ENCODE measurements around the gene WDR91.

Gene WDR91

DNA sequence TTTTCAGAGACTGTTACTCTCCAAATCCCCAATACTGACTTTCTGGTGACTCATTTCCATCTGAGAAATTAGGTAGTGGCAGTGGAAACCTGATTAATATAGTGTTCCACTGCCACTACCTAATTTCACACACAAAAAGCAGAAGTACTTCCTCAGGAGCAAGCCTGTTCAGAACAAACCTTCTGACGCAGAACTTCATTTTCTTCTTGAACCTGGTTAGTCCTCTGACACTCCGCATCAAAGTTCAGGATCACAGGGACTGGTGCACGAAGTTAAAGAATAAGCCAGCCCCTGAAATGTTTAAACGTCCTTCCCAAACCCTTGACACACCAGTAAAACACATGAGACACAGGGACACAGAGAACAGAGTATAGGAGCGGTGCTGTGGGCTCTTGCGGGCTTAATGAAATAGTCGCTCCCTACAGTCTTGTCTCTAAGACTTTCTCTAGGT, 4.4 kb downstream of the WDR91 start:
- TF ChIP-seq CEBPB (IDR thresholded peaks at IDR 0.05) (no peak), NFIC (IDR thresholded peaks at IDR 0.05) (no peak), TEAD4 (IDR thresholded peaks at IDR 0.05) (no peak), FOXM1 (IDR thresholded peaks at IDR 0.05; ENCODE audit: borderline replicate concordance, low read depth) (no peak), EP300 (IDR thresholded peaks at IDR 0.05; ENCODE audit: borderline replicate concordance) (no peak), TCF12 (IDR thresholded peaks at IDR 0.05; ENCODE audit: low read depth) (no peak), TAF1 (IDR thresholded peaks at IDR 0.05; ENCODE audit: low read depth) (no peak), EGR1 (IDR thresholded peaks at IDR 0.05) (no peak)
- TF ChIP-seq, protein P1, sequence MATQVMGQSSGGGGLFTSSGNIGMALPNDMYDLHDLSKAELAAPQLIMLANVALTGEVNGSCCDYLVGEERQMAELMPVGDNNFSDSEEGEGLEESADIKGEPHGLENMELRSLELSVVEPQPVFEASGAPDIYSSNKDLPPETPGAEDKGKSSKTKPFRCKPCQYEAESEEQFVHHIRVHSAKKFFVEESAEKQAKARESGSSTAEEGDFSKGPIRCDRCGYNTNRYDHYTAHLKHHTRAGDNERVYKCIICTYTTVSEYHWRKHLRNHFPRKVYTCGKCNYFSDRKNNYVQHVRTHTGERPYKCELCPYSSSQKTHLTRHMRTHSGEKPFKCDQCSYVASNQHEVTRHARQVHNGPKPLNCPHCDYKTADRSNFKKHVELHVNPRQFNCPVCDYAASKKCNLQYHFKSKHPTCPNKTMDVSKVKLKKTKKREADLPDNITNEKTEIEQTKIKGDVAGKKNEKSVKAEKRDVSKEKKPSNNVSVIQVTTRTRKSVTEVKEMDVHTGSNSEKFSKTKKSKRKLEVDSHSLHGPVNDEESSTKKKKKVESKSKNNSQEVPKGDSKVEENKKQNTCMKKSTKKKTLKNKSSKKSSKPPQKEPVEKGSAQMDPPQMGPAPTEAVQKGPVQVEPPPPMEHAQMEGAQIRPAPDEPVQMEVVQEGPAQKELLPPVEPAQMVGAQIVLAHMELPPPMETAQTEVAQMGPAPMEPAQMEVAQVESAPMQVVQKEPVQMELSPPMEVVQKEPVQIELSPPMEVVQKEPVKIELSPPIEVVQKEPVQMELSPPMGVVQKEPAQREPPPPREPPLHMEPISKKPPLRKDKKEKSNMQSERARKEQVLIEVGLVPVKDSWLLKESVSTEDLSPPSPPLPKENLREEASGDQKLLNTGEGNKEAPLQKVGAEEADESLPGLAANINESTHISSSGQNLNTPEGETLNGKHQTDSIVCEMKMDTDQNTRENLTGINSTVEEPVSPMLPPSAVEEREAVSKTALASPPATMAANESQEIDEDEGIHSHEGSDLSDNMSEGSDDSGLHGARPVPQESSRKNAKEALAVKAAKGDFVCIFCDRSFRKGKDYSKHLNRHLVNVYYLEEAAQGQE (IDR thresholded peaks at IDR 0.05; ENCODE audit: low read depth), result no peak
- TF ChIP-seq, protein P2, sequence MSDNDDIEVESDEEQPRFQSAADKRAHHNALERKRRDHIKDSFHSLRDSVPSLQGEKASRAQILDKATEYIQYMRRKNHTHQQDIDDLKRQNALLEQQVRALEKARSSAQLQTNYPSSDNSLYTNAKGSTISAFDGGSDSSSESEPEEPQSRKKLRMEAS (IDR thresholded peaks at IDR 0.05), result no peak

DNA sequence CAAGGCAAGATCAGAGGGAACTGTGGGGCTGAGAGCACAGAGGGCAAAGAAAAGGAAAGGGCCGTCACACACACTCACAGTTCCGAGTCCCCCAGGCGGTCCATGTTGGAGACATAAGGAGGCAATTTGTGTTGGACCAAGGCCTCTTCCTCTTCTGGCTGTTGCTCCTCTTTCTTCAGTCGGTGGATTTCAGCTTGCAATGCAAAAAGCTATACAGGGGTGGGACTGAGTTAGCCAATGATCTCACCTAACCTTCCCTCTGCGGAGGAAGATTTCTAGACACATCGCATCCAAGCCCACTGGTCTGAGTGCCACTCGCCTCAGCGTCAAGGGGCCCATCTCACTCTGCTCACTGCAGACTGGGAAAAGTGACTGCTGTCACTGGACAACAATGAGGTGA, 5.5 kb downstream of the WDR91 start:
- no peak for TF ChIP-seq EGR1 (IDR thresholded peaks at IDR 0.05)
- no peak for TF ChIP-seq FOXM1 (IDR thresholded peaks at IDR 0.05; ENCODE audit: borderline replicate concordance, low read depth)
- TF ChIP-seq EP300 (IDR thresholded peaks at IDR 0.05; ENCODE audit: borderline replicate concordance), result no peak
- TF ChIP-seq TCF12 (IDR thresholded peaks at IDR 0.05; ENCODE audit: low read depth), result no peak
- TF ChIP-seq, protein P3, sequence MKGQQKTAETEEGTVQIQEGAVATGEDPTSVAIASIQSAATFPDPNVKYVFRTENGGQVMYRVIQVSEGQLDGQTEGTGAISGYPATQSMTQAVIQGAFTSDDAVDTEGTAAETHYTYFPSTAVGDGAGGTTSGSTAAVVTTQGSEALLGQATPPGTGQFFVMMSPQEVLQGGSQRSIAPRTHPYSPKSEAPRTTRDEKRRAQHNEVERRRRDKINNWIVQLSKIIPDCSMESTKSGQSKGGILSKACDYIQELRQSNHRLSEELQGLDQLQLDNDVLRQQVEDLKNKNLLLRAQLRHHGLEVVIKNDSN (IDR thresholded peaks at IDR 0.05), result no peak
- no peak for TF ChIP-seq ZBTB7A (IDR thresholded peaks at IDR 0.05; ENCODE audit: low read depth)
- no peak for TF ChIP-seq CEBPB (IDR thresholded peaks at IDR 0.05)
- no peak for TF ChIP-seq TAF1 (IDR thresholded peaks at IDR 0.05; ENCODE audit: low read depth)
- TF ChIP-seq TEAD4 (IDR thresholded peaks at IDR 0.05), result no peak
- TF ChIP-seq CREB1 (IDR thresholded peaks at IDR 0.05; ENCODE audit: low read depth), result no peak

DNA sequence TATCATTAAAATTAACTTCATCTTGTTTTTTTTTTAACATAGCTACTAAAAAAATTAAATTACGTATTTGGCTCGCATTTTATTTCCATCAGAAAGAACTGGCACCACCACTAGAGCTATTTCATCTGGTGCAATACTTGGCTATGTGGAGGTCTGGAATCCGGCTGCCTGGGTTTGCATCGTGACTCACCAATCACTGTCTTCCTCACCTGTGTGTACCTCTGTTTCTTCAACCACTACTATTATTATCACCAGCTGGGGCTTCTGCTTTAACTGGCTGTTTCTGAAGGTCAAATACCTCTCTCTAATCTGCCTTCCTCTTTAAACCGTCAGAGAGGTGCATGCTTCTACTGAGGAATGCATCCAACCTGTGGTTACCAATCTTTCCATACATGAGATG, 6.5 kb downstream of the WDR91 start:
- TF ChIP-seq, protein P2 (IDR thresholded peaks at IDR 0.05), result no peak
- TF ChIP-seq YY1 (IDR thresholded peaks at IDR 0.05; ENCODE audit: low read depth), result no peak
- TF ChIP-seq, protein P1 (IDR thresholded peaks at IDR 0.05; ENCODE audit: low read depth), result no peak

DNA sequence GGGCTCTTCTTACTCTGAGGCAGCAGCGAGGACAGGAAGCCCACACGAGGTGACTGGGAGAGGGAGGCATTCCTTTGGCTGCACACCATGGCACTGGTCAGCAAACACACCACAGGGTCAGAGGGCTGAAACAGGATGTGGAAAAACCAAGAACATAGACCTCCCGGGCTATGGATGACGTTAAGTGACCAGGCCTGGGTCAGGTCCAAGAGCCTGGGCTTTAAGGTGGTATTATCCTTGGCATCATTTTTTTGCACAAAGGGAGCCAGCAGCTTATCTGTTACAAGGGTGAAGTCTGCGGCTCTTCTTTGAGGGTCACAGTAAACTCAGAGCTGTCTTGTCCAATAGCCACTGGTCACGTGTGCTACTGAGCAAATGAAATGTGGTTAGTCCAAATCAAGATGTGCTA, 7.0 kb downstream of the WDR91 start:
- TF ChIP-seq TCF12 (IDR thresholded peaks at IDR 0.05; ENCODE audit: low read depth), result no peak
- TF ChIP-seq FOXM1 (IDR thresholded peaks at IDR 0.05; ENCODE audit: borderline replicate concordance, low read depth), result no peak
- TF ChIP-seq CREB1 (IDR thresholded peaks at IDR 0.05; ENCODE audit: low read depth), result no peak
- no peak for TF ChIP-seq RAD21 (IDR thresholded peaks at IDR 0.05; ENCODE audit: low read depth)
- TF ChIP-seq EP300 (IDR thresholded peaks at IDR 0.05; ENCODE audit: borderline replicate concordance), result no peak
- TF ChIP-seq EGR1 (IDR thresholded peaks at IDR 0.05), result no peak
- TF ChIP-seq, protein P1 (IDR thresholded peaks at IDR 0.05; ENCODE audit: low read depth), result no peak
- TF ChIP-seq, protein P2 (IDR thresholded peaks at IDR 0.05), result no peak
- TF ChIP-seq ZBTB7A (IDR thresholded peaks at IDR 0.05; ENCODE audit: low read depth), result no peak
- TF ChIP-seq TEAD4 (IDR thresholded peaks at IDR 0.05), result no peak
- TF ChIP-seq NFIC (IDR thresholded peaks at IDR 0.05), result no peak

DNA sequence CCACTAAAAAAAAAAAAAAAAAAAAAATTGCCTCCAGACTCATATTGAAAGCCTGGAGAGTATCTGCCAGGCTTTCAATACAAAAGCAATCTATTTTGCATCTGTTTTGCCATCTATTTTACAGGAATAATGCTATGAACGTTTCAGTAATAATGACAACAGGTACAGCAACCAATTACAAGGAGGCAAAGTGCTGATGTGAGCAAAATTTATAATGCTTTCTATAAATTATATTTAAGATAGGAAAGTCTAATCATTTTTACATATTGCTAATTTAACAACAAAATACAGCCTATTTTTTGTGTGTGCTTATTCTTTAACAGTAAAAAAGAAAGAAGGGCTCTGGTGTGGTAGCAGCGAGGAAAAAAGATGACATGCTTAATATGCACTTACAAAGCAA, 10.0 kb downstream of the WDR91 start:
- TF ChIP-seq CREB1 (IDR thresholded peaks at IDR 0.05; ENCODE audit: low read depth) (no peak), FOXM1 (IDR thresholded peaks at IDR 0.05; ENCODE audit: borderline replicate concordance, low read depth) (no peak), TEAD4 (IDR thresholded peaks at IDR 0.05) (no peak), EGR1 (IDR thresholded peaks at IDR 0.05) (no peak), RAD21 (IDR thresholded peaks at IDR 0.05; ENCODE audit: low read depth) (no peak), TCF12 (IDR thresholded peaks at IDR 0.05; ENCODE audit: low read depth) (no peak), EP300 (IDR thresholded peaks at IDR 0.05; ENCODE audit: borderline replicate concordance) (no peak), CEBPB (IDR thresholded peaks at IDR 0.05) (no peak), NFIC (IDR thresholded peaks at IDR 0.05) (no peak), TAF1 (IDR thresholded peaks at IDR 0.05; ENCODE audit: low read depth) (no peak), ZBTB7A (IDR thresholded peaks at IDR 0.05; ENCODE audit: low read depth) (no peak), YY1 (IDR thresholded peaks at IDR 0.05; ENCODE audit: low read depth) (no peak)
- TF ChIP-seq, protein P1 (IDR thresholded peaks at IDR 0.05; ENCODE audit: low read depth), result no peak
- TF ChIP-seq, protein P3 (IDR thresholded peaks at IDR 0.05), result no peak
- TF ChIP-seq, protein P2 (IDR thresholded peaks at IDR 0.05), result no peak
